GM20431 (cell line): ENCODE results near the gene SULT1A2.
"Not testable (repeated sequence)": the region's sequence is repeated elsewhere in the genome, so short reads cannot be mapped to it uniquely, and the experiment has no call there.

Source experiments
- in situ Hi-C: fragments of 300-500 bp; cut with MseI, MboI; formaldehyde crosslinking; loops from one replicate; pipeline ENCODE4 v1.15.0; 2020; ENCODE audit warnings: low sequenced_read_pairs; ENCODE audit not compliant: unreplicated experiment

Gene SULT1A2

GRCh38 chr16:28562199-28562598 lies 34.7 kb downstream of the SULT1A2 start:
- in situ Hi-C loops, result no loop called here

GRCh38 chr16:28561557-28562187 lies 35.2 kb downstream of the SULT1A2 start:
- in situ Hi-C loops, result no loop called here

- in situ Hi-C loops, result no loop called here
These were observed 38.4 kb downstream of the SULT1A2 start for GRCh38 chr16:28558456-28558855.

- in situ Hi-C loops, result no loop called here
These were observed 39.9 kb downstream of the SULT1A2 start for GRCh38 chr16:28556914-28557320.

- in situ Hi-C loops, result no loop called here
These were observed 41.3 kb downstream of the SULT1A2 start for GRCh38 chr16:28555561-28555960.

- in situ Hi-C loops, result no loop called here
These were observed 42.0 kb downstream of the SULT1A2 start for GRCh38 chr16:28554634-28555423.

GRCh38 chr16:28553776-28554633 lies 42.8 kb downstream of the SULT1A2 start, which contains the start of gene SGF29:
SGF29 (plus strand) TSS chr16:28553920; CDS start chr16:28581070, 27,150 bp downstream.
- in situ Hi-C loops, result no loop called here

- in situ Hi-C loops, result no loop called here
These were observed 47.5 kb downstream of the SULT1A2 start for GRCh38 chr16:28549301-28549899.

GRCh38 chr16:28548306-28548802 lies 48.5 kb downstream of the SULT1A2 start:
- in situ Hi-C loops, result no loop called here

GRCh38 chr16:28546626-28547025 lies 50.2 kb downstream of the SULT1A2 start:
- in situ Hi-C loops, result no loop called here

- in situ Hi-C loops, result not testable (repeated sequence)
These were observed 50.9 kb downstream of the SULT1A2 start for GRCh38 chr16:28545964-28546363.

GRCh38 chr16:28544998-28545397 lies 51.9 kb downstream of the SULT1A2 start:
- in situ Hi-C loops, result no loop called here

GRCh38 chr16:28543072-28543471 lies 53.8 kb downstream of the SULT1A2 start:
- in situ Hi-C loops, result no loop called here

GRCh38 chr16:28542646-28543045 lies 54.2 kb downstream of the SULT1A2 start:
- in situ Hi-C loops, result no loop called here
